HuH-7 (cell line): ENCODE data around the gene BTBD16.

ENCODE experiments used
- DNase-seq: peaks from one replicate; pipeline ENCODE4 v3.0.0; 2011; ENCODE audit warnings: low spot score

Gene BTBD16

DNA sequence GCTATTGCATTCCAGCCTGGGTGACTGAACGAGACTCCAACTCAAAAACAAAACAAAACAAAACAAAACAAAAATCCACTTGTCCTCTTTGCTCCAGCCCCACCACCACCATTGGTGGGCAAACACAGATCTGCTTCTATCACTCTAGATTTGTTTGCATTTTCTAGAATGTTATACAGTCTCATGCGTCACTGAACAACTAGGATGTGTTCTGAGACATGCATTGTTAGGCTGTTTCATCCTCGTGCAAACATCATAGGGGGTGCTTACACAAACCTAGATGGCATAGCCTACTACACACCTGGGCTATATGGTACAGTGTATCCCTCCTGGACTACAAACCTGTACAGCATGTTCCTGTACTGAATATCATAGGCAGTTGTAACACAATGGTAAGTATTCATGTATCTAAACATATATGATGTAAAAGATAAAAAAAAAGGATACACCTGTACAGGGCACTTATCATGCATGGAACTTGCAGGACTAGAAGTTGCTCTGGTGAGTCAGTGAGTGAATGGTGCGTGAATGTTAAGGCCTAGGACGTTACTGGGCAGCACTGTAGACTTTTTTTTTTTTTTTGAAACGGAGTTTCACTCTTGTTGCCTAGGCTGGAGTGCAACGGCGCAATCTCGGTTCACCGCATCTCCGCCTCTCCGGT lies 45.3 kb downstream of the BTBD16 start:
- no peak for DNase-seq

DNA sequence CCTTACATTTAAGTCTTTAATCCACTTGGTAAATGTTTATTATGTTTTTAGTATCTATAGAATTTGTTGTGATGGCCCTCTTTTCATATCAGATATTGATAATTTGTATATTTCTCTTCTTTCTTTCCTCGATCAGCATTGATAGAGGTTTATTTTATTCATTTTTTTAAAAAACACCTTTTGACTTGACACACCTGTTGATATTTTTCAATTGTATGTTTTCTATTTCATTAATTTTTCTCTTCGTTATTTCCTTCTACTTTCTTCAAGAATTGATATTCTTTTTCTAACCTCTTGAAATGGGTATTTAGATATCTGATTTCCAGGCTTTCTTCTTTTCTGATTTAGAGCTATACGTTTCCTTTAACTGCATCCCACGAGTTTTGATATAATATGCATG lies 50.9 kb downstream of the BTBD16 start:
- DNase-seq: no peak

DNA sequence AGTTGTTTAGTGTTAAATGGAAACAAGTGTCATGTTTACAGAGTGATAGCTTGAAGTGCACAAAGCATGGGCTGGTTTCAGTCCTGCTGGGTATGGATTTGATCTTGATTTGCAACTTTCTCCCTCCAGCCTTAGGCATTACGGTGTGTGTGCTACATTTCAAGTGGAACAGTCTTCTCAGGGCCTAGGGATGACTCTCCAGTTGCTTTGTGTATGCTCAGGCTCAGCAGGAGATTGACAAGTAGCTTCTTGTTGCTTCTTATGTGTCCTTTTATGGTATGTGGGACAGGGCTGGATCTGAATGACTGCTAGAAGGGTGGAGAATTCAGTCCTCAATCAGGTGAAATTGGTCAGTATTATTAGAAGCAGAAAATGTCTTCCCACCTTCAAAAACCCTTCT lies 52.1 kb downstream of the BTBD16 start:
- DNase-seq: no peak

DNA sequence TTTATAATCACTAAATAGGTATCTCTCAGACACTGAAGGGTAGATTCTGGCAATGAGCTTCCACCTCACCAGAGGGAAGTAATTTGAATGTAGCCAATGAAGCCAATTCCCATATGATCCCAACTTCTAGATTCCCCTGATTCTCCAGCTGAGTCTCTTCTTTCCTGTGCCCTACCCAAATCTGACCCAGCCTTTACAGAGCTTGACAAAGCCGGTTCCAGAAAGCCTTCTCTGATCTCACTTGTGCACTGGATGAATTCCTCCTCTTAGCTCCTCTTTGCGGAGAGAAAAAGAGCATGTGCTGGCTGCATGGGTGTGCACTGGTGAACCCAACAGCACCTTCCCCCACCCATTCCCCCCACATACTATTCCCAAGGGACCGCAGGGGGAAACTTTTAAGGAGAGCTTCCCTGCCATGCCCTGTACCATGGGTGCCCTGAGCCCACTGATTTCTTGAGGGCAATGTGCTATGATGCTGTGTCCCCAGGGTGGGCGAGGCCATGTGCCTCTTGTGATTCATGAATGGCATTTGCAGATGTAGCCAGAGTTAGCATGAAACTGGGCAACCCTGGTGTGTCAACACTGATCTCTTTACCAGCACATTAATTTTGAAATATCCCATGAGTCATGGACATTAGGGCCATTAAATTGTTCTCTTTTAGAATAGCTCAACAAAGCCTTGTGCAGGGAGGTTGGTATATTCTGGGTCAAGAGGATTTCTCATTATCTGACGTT lies 53.0 kb downstream of the BTBD16 start:
- no peak for DNase-seq

DNA sequence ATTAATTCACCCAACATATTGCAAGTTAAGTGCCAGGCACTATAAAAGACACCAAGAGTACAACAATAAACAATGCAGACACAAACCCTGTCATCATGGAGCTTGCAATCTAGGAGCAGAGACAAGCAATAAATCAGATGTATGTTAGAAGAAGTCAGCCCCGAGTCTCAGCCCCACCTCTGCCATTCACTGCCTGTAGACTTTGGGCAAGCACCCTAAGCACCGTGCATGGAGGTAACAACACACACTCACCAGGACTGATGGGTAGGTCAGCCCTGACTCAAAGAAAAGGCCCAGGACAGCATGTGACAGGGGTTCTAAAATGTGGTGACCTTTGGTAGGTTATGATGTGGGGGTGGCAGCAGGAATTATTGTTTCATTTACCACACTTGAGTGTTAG lies 54.1 kb downstream of the BTBD16 start:
- DNase-seq: no peak

DNA sequence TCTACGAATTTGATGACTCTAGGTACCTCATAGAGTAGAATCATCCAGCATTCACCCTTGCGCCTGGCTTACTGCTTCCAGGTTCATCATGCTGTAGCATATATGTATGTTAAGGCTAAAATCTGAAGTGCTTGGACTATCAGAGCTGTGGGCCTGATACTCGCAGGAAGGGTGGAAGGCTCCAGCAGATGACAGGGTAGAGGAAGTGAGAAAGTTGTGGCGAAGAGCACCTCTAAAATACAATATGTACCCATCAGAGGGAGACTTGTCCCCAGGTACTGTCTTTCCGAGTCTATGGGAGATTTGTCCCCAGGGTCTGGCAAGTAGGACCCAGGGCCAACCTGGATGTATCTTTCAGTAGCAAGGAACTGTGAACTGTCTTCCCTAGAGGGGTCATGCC lies 55.3 kb downstream of the BTBD16 start:
- no peak for DNase-seq

DNA sequence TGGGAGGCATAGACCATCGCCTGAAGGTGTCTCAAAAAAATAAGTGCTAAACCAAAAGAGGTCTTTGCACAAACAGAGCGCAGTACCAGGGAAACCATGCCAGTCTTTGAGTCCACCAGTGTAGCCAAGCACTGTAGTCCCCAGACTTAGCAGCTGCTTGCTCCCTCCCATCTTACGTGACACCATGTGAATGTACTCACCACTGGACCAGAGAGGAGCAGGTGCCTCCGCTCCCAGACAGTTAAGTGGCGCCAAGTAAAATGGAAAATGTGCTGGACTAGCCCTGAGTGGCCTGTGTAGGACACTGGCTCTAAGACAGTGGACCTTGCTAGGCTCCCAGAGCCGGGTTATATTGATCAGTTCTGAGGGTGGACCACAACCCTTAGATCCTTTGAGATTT lies 55.7 kb downstream of the BTBD16 start:
- DNase-seq: no peak

DNA sequence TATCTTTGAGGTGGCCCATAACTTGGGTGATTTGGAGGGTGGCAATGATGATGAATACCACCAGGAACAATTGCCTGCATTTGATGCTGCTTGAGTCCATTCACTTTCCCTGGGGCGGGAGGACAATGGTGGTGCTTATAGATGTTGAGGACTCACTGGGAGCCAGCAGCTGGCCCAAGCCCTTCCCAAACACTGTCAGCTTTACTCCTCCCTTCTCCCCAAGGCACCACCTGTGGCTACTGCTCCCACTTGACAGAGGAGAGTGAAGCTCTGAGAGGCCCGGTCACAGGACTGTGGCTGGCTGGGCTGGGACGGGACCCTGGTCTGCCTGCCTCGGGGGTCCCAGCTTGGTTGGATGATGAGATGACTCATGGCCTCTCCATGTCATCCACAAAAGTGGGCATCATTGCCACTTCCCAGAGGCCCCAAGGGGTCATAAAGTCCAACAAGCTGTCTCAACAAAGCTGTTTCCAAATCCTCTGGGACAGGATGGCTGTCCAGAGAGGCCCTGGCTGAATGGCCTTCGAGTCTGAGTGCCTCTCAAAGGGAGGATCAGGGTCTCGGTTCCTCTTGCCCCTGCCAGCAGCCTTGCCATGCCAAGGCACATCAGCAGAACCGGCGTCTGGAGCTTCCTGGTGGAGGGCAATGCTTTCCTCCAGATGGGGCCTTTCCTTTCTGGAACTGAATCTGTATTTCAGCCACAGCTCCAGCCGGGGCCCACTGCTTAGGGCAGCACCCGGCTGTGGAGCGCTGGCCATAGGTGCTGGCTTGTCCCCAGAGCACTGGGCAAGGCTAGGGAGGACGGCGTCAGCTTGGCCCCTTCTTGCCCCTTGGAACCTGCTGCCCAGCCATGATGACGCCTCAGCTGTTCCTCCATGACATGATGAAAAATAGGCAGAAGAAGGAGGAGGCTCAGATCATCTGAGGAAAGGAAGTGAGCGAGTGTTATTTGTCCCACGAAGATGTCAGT lies 56.4 kb downstream of the BTBD16 start:
- no peak for DNase-seq

DNA sequence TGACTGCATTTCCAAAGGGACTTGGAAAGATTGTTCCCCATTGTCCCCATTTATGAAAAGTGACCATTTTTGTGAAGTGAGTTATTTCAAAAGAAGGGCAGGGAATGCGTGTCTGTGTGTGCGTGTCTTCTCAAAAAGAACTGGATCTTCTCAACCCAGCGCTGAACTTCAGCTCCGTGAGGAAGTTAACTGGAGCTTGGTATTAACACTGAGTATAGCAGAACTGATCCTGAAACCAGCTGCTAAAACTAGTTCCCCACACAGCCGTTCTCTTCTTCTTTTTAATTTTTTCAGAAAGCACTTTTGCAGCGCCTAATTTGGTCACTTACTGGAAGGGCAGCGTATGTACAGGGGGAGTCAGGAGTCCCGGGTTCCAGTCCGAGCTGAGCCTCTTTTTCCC lies 57.6 kb downstream of the BTBD16 start:
- no peak for DNase-seq

DNA sequence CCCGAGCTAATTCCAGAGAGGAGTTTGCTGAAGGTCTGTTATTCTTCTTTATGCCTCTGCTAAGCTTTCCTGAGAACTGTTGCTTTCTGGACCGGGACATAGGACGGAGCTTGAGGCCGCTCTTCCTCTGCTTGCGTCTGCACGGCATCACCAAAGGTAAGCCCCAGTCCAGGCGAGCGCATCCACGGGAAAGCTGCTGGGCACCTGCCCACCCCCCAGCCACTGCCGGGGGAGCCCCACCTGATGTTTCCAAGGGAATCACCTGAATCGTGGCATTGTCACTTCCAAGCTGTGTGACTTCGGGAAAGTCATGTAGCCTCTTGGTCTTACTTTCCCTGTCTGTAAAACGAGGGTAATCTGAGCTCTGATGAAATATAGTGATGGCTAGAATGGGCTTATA lies 58.3 kb downstream of the BTBD16 start:
- no peak for DNase-seq

DNA sequence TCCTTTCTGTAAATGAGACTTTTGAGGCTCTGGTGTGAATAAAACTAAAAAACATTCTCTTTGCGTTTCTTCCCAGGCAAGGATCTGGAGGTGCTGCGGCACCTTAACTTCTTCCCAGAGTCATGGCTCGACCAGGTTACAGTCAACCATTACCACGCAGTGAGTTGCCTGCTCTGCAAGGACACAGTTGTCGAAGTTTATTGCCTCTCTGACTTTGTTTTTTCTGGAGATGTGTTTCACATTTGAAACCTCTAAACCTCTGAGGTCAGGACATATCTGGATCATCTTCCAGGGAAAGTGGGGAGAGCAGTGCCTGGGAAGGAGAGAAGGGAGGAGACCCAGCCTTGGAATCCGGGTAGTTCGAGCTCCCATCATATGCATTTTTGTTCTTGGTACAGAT lies 60.0 kb downstream of the BTBD16 start:
- no peak for DNase-seq

DNA sequence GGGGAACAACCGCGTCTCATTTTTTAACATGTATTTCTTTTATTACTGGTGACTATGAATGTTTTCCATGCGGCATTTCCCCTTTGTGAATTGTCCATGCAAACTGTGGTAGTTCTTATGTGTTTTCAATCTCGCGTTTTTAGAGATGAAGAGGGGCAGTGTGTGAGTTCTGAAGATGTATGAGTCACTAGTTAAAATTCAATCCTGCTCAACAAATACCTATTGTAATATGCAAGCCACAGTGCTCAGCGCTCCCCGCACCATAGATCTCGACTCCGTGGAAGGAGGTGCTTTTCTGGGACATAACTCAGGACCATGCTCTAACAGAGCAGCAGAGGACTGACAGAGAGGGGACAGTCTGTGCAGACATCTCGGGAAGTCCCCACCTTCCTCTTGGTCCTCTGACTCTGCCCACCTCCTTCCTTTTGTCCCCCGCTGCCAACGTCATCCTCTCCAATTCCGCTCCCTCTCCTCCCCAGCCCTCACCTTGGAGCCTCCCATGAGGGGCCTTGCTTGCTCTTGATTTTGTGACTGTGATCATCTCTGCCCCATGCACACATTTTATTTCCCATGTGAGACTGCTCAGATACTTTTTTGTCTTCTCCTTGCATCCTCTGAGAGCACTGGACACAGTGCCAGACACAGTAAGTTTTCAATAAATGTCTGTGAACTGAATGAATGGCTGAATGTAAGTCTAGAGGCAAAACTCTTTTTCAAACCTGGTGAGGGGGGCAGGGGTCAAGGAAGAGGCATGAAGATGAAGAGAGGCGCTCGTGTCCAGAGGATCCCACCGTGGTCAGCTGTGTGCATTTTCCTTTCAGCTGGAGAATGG lies 60.7 kb downstream of the BTBD16 start:
- peak; percentile 56 for DNase-seq

DNA sequence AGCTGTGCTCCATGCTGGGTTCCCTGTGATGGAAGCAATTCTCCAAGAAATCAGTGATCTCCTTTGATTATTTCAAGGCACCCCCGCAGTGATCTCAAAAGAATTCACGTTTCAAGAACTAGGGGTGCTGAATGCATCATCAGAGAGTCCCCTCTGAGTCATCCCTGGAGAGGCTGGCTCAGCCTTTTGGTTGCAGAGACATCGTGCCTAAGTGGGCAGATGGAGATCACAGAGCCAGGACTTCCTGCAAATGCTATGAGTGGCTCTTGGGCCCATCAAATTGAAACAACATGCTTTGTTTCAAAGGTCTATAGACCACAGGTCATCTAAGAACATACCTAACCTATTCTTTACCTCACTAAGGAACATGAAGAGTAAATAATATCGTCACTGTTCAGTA lies 61.9 kb downstream of the BTBD16 start:
- no peak for DNase-seq

DNA sequence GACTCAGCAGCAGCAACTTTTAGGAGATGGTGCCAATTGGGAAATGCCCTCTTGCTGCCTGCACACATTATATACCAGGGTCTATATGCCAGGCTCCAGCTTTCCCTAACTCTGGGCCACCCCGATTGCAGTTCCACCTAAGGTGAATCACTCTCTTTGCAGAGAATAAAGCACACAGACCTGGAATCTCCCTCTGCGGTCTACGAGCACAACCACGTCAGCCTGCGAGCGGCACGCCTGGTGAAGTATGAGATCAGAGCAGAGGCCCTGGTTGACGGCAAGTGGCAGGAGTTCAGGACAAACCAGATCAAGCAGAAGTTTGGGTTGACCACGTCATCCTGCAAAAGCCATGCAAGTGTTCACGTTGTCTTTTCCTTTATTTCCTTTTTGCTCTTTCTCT lies 65.2 kb downstream of the BTBD16 start:
- no peak for DNase-seq

DNA sequence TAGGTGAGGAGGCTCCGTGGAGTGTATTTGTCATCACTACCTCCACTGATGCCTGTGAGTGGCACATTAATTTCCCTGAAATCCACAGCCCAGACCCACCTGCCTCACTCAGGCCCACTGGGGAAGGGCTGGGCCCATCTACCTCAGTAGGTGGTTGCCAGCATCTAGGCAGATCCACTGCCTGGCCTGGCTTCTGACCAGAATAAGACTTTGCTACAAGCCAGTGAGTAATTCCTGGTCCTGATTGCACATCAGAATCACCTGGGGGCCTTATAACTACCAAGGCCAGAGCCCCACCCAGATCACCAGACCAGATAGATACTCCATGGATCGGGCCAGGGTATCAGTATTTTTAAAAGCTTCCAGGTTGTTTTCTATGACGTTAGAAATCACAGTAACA lies 65.9 kb downstream of the BTBD16 start:
- DNase-seq: no peak

DNA sequence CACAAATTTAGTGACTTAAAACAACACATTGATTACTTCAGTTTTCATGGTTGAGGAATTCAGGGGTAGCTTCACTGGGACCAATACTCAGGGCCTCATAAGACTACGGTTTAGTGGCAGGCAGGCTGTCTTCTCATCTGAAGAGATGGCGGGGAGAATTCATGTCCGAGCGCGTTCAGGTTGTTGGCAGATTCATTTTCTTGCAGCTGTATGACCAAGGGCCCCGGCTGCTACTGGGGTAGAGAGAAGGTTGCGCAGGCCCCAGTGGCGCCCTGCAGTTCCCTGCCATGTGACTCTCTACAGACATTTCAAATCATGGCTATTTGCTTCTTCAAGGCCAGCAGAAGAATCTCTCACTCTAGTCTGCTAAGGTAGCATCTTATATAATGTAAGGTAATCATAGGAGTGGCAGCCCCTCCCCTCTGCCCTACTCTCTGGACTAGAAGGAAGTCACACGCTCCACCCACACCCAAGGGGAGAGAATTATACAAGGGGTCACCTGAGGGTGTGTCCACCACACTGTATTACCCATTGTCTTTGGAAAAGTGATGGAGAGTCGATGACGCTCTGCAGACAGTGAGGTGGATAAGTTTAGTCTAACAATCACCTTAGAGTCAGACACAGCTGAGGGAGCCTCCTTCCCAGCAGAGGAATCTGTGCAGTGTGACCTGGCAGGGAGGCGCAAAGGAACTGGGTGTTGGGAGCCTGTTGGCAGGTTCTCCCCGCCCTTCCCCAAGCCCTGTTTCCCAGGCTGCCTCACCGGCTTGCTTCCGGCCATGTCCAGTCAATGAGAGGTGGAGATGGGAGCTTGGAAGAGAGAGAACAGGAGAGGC lies 67.7 kb downstream of the BTBD16 start:
- DNase-seq: no peak

DNA sequence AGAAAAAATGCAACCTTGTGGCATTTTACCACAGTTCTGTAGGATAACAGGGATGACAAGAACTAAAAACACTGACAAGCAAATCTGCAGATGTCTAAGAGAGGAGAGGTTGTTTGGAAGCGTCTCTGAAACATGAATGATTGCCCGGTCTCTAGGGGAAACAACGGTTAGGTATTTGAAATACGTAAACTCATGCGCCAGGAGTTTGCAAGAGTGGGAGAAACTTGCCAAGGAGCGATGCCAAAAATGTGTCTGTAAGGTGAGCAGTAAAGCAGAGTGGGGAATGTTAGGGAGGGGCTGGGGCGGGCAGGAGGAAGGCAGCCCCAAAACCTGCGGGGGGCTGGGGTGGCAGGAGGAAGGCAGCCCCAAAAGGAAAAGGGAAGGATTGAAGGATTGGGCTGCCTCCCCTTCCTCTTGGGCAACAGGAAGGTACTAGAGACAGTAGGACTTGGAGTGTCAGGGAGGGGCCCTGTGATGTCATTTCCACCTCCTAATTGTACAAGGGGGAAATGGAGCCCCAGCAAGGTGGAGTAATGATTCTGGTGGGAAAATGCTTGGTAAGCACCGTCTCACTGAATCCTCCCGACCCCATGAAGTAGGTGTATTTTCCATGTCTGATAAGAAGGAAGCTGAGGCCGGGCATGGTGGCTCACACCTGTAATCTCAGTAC lies 70.2 kb downstream of the BTBD16 start:
- DNase-seq: no peak

DNA sequence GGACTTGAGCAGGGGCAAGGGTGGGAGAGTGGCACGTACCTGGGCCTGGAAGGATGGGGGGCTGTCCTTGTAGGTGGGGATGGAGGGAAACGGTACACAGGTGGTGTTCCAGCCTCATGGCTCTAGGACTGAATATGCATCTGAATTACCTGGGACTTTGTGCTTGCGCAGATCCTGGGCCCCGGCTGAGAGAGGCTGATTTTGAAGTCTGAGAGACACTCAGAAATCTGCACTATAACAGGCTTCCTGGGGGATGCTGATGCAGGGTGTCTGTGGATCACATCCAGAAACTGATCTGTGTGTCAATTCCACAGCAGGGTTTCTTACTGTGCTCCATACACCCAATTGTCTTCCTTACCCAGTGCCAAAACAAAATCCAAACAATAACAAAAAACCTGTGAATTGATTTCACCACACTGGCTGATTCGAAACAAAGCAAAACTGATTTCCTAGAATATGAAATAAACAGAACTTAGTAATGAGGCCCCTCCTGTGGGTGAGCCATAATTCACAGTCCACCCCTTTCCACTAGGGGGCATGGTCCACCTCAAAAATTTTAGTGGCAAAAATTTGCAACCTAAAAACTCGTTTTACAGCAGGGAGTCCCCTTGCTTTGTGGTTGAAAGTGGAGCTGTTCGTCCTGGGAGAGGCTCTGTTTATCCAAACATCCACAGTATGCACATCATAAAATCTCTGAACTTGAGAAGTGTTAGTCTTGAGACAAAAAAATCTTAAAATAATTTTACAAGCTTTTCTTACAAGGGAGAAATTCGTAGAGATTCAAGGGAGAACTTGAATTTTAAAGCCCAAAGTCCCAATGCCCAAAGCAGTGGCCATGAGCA lies 71.4 kb downstream of the BTBD16 start:
- DNase-seq: peak; percentile 52

DNA sequence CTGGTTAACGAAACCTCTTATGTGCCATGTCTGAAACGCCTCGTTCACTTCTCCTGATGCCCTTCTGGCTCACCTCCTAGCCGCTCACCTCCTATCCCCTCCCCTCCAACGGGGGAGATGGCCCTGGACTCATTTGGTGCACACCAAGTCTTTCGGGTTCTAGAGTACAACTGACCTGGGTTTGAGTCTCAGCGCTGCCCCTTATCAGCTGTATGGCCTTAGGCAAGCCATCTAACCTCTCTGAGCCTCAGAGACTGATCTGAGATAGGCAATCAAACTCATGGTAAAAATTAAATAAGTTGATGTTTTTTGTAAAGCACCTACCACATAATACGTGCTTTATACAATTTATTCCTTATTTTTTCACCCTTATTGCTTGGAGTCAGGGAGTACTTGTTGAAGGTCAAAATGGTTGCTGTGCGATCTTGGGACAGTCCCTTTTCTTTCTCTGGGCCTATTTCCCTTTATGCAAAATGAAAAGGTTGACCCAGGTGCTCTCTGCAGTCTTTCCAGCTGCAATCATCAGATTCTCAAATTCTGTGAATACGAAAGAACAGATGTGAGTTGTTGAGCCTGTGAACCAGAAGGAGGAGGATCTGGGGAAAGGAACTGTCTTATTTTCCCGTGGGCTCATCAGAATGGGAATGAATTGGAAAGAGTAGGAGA lies 72.2 kb downstream of the BTBD16 start:
- DNase-seq: no peak
